ENCODE measurements around the gene LIN7A.

The LIN7A gene

GRCh38 chr12:80877721-80878265 is 59.9 kb downstream of the LIN7A start:
- DNase-seq (ENCODE audit: low read depth), result no peak
- no peak for TF ChIP-seq CTCF (IDR thresholded peaks at IDR 0.05; ENCODE audit: low read depth, low read length, missing control alignments)
- no peak overlapping the region for H3K4me3 ChIP-seq (ENCODE audit: low read depth, low read length)

GRCh38 chr12:80872053-80872452 is 65.7 kb downstream of the LIN7A start:
- no peak for DNase-seq (ENCODE audit: low read depth)
- TF ChIP-seq CTCF (IDR thresholded peaks at IDR 0.05; ENCODE audit: low read depth, low read length, missing control alignments), result no peak
- H3K4me3 ChIP-seq (ENCODE audit: low read depth, low read length), result no peak overlapping the region

GRCh38 chr12:80869264-80869663 is 68.5 kb downstream of the LIN7A start:
- no peak for DNase-seq (ENCODE audit: low read depth)
- no peak overlapping the region for H3K4me3 ChIP-seq (ENCODE audit: low read depth, low read length)
- no peak for TF ChIP-seq CTCF (IDR thresholded peaks at IDR 0.05; ENCODE audit: low read depth, low read length, missing control alignments)

GRCh38 chr12:80868576-80868975 is 69.2 kb downstream of the LIN7A start:
- H3K4me3 ChIP-seq (ENCODE audit: low read depth, low read length), result no peak overlapping the region
- no peak for TF ChIP-seq CTCF (IDR thresholded peaks at IDR 0.05; ENCODE audit: low read depth, low read length, missing control alignments)

GRCh38 chr12:80867941-80868340 is 69.8 kb downstream of the LIN7A start:
- no peak for DNase-seq (ENCODE audit: low read depth)
- no peak overlapping the region for H3K4me3 ChIP-seq (ENCODE audit: low read depth, low read length)
- TF ChIP-seq CTCF (IDR thresholded peaks at IDR 0.05; ENCODE audit: low read depth, low read length, missing control alignments), result no peak

More at GRCh38 chr12:80868576-80868975, 69.2 kb downstream of the LIN7A start:
- DNase-seq (ENCODE audit: low read depth), result no peak

GRCh38 chr12:80864046-80864735 is 73.5 kb downstream of the LIN7A start:
- no peak for DNase-seq (ENCODE audit: low read depth)
- no peak overlapping the region for H3K4me3 ChIP-seq (ENCODE audit: low read depth, low read length)
- TF ChIP-seq CTCF (IDR thresholded peaks at IDR 0.05; ENCODE audit: low read depth, low read length, missing control alignments), result no peak

- TF ChIP-seq CTCF (IDR thresholded peaks at IDR 0.05; ENCODE audit: low read depth, low read length, missing control alignments), result no peak
- H3K4me3 ChIP-seq (ENCODE audit: low read depth, low read length), result no peak overlapping the region
- DNase-seq (ENCODE audit: low read depth), result no peak
These were observed 75.2 kb downstream of the LIN7A start for GRCh38 chr12:80862531-80862930.

Data from GM12864 (cell line).